GM23248 (cell line): Measurements from ENCODE around the gene RRN3.
"Not testable (repeated sequence)": the region's sequence is repeated elsewhere in the genome, so short reads cannot be mapped to it uniquely, and the experiment has no call there.

Experiments used
- EZH2 ChIP-seq: fragments of 200-600 bp; sonication (generic); IDR thresholded peaks from 2 replicates; pipeline ENCODE4 v1.6.1; 2018; ENCODE audit warnings: antibody characterized with exemption, mild to moderate bottlenecking; ENCODE audit not compliant: insufficient read depth, poor library complexity, severe bottlenecking
- EZH2phosphoT487 ChIP-seq: fragments of 200-600 bp; sonication (generic); IDR thresholded peaks from 2 replicates; pipeline ENCODE4 v1.6.1; 2018; ENCODE audit warnings: antibody characterized with exemption, moderate library complexity, mild to moderate bottlenecking, low read depth; ENCODE audit not compliant: insufficient read depth

- not testable (repeated sequence) for TF ChIP-seq EZH2, EZH2phosphoT487
These were observed 37.0 kb upstream of the RRN3 start for GRCh38 chr16:15130943-15131700.
